HG03135 (cell line): ENCODE measurements around the gene NCKIPSD.

ENCODE experiments used
- ATAC-seq: cut with Tn5 transposase; IDR thresholded peaks from one replicate; pipeline ENCODE4 v1.9.1; 2021; ENCODE audit warnings: mild to moderate bottlenecking, moderate library complexity; ENCODE audit not compliant: unreplicated experiment

NCKIPSD gene

DNA sequence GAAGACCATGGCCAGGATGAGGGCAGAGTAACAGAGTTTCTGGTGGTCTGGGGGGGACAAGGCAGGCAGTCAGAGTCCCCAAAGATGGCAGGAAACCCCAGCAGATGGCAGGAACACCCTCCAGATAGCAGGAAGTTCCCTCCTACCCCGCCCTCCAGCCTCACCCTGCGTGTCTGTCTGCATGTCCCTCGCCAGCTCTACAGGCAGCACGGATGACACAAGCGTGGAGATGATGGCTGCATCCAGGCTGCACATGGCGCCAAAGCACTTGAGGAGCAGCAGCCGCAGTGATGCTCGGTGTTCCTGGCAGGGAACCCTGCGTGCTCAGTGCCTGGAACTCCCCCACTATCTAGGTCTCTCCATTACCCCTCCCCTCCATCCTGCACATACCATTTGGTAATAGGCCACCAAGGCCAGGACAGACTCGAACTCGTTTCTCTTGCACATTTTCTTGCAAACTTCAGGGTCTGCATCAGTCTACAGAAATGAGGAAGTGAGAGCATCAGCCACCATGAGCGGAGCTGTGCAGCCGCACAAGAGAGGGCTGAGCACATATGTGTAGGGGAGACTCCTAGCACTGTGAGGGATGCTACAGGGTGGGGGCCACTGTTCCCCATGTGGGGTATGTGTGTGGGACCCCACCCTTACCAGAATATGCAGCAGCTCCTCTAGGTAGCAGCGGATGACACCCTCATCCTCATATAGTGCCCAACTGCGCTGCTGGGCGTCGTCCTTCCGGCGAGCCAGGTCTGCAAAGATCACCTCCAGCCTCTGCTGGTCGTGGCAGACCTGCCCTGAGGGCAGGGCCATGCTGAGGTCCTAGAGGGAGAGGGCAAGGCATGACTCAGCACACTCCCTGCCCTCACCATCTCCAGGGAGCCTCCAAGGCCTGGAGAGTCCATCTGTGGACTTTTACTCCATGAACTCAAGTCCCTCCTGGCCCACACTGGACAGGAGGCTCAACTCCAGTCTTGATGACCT is 6.0 kb downstream of the NCKIPSD start:
- ATAC-seq = no peak

DNA sequence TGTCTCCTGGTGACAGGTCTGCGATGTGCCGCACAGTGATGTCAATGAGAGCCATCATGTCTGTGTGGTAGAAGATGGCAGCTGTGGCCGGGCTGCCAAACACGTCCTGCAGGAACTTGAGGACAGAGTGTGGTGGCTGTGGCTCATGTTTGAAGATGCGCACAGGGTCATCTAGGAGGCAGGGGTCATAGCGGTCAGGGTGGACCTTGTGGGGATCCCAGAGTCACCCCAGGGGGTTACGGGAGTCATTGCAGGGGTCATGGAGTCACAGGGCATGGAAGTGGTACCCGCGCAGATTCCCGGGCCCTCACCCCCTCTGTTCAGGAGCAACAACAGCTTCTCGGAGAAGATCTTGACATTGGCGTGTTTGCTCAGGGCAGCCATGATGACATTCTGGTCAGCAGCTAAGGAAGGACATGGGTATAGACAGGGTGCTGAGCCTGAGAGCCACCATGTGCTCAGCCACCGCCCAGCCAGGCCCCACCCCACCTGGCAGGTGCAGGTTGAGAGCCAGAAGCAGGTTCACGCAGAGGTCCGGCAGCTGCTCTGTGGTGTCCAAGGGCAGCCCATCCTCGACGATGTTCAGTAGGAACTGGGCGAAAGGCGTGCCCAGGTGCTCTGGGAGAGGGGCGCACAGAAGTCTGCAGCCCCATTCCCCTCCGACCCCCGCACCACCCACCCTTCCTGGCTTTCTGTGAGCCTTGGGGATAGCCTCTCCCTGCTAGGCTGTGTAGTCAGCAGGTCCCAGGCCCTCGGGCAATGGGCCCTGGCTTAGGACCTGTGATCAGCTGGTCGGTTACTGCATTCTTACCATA is 6.9 kb downstream of the NCKIPSD start:
- ATAC-seq = no peak

DNA sequence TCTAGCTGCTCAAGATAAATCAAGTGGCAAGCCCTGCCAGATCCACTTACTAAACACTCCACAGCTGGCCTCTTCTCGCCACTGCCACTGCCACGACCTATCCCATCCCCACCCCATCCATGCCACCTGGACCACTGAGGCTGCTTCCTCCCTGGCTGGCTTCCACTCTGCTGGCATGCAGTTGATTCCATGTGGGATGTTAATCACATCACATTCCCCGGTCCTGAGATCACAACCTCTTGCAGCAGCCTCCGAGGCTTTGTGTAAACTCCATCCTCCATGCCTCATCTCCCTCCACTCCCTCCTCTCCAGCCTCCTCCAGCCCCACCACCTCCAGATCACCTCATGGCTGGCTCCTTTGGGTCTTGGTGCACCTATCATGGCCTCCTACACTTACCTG is 7.7 kb downstream of the NCKIPSD start:
- ATAC-seq = no peak

DNA sequence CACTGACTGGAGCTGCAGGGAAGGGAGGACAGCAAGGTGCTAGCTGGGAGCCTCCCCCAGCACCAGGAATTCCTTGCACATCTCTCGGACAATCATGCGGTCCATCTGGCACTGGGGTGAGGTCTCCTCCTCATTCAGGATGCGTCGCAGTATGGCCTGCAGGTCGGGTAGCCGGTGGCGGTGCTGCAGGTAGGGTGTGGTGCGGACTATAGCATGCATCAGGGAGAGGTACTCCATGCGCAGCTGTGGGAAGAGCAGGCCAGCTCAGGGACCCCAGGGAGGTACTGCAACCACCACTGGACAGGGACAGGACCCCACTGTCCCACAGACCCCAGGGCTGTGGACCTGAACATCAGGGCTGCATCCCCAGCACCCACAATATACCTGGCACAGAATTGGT is 11.2 kb downstream of the NCKIPSD start:
- ATAC-seq = no peak

GRCh38 chr3:48672522-48672921 is 13.2 kb downstream of the NCKIPSD start:
- ATAC-seq = no peak

- ATAC-seq = no peak
Measured at GRCh38 chr3:48664929-48665328, 20.8 kb downstream of the NCKIPSD start.

GRCh38 chr3:48664313-48664644 is 21.4 kb downstream of the NCKIPSD start:
- no peak for ATAC-seq

GRCh38 chr3:48663489-48664312 is 22.0 kb downstream of the NCKIPSD start:
- ATAC-seq = peak; percentile 81

- ATAC-seq = no peak
Measured at GRCh38 chr3:48662753-48663488, 22.8 kb downstream of the NCKIPSD start, which contains the start of gene CELSR3. Gene CELSR3 (minus strand): TSS chr3:48662886. CDS start chr3:48662634, 252 bp downstream.

DNA sequence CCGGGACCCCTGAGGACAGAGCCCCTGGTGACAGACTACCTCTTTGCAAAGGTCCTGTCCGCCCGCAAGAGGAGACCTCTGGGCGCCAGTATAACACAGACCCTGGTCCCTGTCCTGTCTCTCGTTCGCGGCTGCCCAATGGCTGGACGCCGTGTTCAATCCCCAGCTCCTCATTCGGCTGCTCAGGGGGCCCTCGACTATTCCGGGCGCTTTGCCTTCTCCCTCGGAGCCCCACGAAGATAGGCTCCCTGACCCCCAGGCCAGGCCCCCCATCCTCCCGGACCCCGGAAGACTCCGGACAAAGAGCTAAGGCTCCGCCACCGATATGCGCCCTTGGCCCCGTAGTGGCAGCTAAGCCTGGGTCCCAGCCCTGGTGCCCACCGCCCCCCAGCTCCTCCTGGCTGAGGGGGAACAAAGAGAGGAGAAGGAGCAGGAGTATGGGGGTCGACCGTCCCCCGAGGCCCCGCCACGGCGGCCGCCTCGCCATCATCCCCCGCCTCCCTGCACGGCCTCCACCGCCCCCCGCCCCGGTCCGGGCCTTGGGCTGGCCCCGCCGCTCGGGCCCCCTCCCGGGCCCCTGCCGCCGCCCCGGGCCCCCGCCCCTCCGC is 23.5 kb downstream of the NCKIPSD start:
- ATAC-seq = no peak

DNA sequence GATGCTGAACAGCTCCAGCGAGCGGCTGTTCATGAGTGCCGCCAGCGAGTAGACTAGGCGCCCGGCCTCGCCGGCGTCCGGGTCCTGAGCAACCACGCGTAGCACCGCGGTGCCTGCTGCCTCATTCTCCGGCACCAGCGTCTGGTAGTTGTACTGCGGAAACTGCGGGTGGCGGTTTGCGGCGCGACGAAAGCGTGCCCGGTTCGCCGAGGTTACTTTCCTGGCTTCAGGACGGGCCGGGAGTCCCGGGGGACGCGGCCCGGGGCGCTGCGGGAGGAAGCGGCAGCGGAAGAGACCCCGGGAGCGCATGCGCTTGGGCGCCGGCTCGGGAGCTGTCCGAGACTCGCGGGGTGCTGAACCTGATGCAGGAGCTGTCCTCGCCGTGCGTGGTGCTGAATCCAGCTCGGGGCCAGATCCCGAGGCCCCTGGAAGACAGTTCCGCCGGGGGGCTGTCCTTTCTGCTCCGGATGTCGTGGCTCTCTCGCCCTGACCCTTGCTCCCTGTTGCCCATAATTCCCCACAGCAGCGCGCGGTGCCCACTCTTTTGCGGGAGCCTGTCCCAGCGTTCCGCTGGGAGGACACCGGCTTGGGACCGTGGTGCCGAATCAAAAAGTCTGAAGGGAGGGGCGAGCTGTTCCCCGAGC is 24.1 kb downstream of the NCKIPSD start:
- ATAC-seq = no peak

- no peak for ATAC-seq
Measured at GRCh38 chr3:48660800-48661400, 24.8 kb downstream of the NCKIPSD start.

DNA sequence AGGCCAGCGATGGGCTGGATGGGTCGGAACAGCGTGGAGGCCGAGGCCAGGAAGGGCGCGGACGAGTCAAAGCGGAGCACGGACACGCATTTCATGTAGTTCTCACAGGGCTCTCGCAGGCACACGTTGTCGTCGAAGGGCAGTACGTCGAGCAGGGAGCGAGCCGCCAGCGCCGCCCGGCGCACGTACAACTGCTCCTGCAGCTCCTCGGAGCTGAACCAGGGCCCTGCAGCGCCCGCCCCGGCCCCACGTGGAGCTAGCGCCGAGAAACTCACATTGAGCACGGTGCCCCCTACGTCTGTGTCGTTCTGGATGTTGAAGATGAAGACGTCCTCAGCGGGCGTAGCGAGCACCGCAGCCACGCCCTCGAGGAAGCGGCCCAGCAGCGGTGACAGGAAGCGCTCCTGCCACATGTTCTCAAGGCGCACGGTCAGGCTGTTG is 28.9 kb downstream of the NCKIPSD start:
- no peak for ATAC-seq

DNA sequence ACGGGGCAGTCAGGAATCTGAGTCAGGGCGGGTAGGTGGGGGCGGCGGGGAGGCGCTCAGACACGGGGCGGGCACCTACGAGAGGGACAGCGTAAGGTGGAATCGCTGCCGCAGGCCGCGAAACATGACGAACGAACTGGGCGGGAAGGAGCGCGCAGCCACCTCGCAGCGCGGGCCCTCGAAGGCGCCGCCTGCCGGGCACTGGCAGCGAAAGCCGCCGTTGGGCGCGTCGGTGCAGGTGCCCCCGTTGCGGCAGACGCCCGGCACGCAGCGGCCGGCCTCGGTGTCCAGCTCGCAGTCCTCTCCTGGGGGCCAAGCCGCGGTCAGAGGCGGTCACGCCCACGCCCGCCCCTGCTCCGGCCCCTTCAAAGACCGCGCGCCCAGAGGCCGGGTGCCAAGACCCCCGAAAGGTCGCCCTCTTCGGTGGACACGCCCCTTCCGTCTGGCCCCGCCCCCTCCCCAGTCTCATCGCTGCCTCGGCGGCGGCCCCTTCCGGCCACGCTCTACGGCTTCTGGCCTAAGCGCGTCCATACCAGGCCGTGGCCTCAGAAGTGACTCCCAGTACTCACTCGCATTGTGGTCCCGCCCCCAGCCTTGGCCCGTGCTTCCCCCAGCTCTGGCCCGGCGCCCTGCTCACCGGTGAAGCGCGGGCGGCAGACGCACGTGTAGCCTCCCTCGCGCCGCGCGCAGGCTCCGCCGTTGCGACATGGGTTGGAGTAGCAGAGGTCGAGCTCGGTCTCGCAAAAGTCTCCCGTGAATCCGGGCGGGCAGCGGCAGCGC is 29.5 kb downstream of the NCKIPSD start:
- peak; percentile 60 for ATAC-seq

GRCh38 chr3:48655606-48656005 is 30.1 kb downstream of the NCKIPSD start:
- ATAC-seq = peak; percentile 12

DNA sequence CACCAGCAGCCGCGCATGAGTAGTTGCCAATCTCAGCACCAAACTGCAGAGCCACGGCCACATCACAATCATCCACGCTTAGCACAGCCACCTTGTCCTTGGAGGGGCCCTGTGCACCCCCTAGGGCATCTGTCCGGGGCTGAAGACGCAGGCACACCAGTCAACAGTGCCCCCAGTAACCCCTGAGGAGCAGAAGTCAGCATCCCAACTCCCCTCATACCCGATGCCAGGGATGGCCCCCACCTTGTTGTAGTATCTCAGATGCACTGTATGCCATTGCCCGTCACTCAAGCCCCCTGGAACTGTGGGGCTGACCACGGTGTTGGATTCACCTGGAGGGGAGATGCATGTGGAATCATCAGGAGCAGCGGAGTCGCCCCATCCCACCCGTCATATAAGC is 30.7 kb downstream of the NCKIPSD start:
- no peak for ATAC-seq

- ATAC-seq = no peak
Measured at GRCh38 chr3:48652923-48653715, 32.6 kb downstream of the NCKIPSD start.
